Measurements from ENCODE around the gene P2RY12. TPM values are rescaled to one million over a fixed set of nuclear protein-coding genes. Genes with fewer than 3 reads are reported as not detected.

Gene P2RY12
- total RNA-seq, 1 experiment from 2014 or later = not detected

DNA sequence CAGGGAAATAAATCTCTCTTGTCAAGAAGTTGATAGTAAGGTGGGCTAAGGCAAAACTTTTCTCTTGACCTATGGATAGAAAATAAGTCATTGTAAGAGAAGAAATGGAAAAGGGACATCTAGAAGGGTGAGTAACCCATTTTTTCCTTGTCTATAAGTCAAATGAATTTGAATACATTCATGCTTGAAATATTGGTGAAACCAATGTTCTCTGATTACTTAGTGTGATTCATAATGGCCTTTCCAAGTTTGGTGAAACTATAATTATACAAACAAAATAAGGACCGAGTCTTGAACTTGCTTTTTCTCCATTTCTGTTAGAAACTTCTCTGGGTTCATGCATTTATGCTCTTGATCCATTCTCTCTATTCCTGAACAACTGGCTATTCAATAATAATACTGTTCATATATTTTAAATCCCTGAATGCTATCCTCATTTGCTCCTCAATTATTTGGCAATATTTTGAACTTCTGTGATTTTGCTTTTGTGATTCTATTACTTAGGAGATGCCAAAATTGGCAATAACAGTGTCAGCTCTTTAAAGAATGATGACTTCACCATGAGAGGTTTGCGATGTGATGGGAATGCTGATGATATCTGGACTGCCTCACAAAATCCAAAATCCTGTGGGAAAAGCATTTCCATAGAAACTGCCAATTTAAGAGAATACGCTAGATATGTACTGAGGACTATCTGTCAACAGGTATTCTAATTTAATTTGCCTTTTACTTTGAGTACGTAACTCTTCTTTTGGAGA is 12.3 kb downstream of the P2RY12 start:
- Histone ChIP-seq H3F3A (ENCODE audit: low read length, unreplicated experiment) (no peaks in the 10 kb centered on the region), H3K79me2 (ENCODE audit: low read length) (no peaks in the 10 kb centered on the region), H3K27ac (ENCODE audit: low read length) (peak overlapping the region; percentile 15; the same call in 1 of the 2 replicates), H3K27me3 (ENCODE audit: low read length) (no peaks in the 10 kb centered on the region), H4K20me1 (ENCODE audit: low read length) (no peaks in the 10 kb centered on the region), H2AFZ (ENCODE audit: low read length) (no peak overlapping the region), H3K4me2 (ENCODE audit: low read length) (peak overlapping the region; percentile 26; the same call in 1 of the 2 replicates), H3K9me2 (replicated peaks; ENCODE audit: low read length) (no peaks in the 10 kb centered on the region), H3K9me3 (ENCODE audit: low read length) (no peaks in the 10 kb centered on the region), H3K4me1 (ENCODE audit: insufficient read depth, low read length) (peaks cover 12% of the 10 kb centered on the region), H3K9ac (ENCODE audit: low read length) (no peak overlapping the region), H3K4me3 (ENCODE audit: low read length) (no peak overlapping the region), H3K36me3 (ENCODE audit: low read depth, low read length) (no peaks in the 10 kb centered on the region)
- TF ChIP-seq CTCF (conservative IDR thresholded peaks at IDR 0.05; ENCODE audit: low read depth, low read length) (no peak), EZH2phosphoT487 (IDR thresholded peaks at IDR 0.05; ENCODE audit: borderline replicate concordance, low read length) (no peak), EZH2 (IDR thresholded peaks at IDR 0.05; ENCODE audit: low read length, unreplicated experiment) (no peak)
- DNase-seq (peak; percentile 59), ATAC-seq (peak; percentile 65)
- no TSS peak for BruUV-seq (replicated peaks)
- POLR2A ChIA-PET (ENCODE audit: unreplicated experiment) = no interaction called here
- intact Hi-C loops (cut with micrococcal nuclease) = loop anchor here (5.0 kb wide), 1 partner anchor 40 kb away; no protein-coding TSS in a partner anchor
- CTCF ChIA-PET = no interaction called here

- Histone ChIP-seq H3K9me2 (replicated peaks; ENCODE audit: low read length) (no peaks in the 10 kb centered on the region), H2AFZ (ENCODE audit: low read length) (no peak overlapping the region), H3F3A (ENCODE audit: low read length, unreplicated experiment) (no peaks in the 10 kb centered on the region), H3K79me2 (ENCODE audit: low read length) (no peaks in the 10 kb centered on the region), H3K4me3 (ENCODE audit: low read length) (no peak overlapping the region), H3K4me1 (ENCODE audit: insufficient read depth, low read length) (peaks cover 12% of the 10 kb centered on the region), H4K20me1 (ENCODE audit: low read length) (no peaks in the 10 kb centered on the region), H3K27me3 (ENCODE audit: low read length) (no peaks in the 10 kb centered on the region), H3K4me2 (ENCODE audit: low read length) (0 out of 2 replicates have a peak overlapping the region, but pooled peaks have one; percentile 11), H3K9me3 (ENCODE audit: low read length) (no peaks in the 10 kb centered on the region), H3K9ac (ENCODE audit: low read length) (no peak overlapping the region), H3K36me3 (ENCODE audit: low read depth, low read length) (no peaks in the 10 kb centered on the region), H3K27ac (ENCODE audit: low read length) (no peak overlapping the region)
- ATAC-seq (no peak), DNase-seq (no peak)
- intact Hi-C loops (cut with micrococcal nuclease) = loop anchor here (5.0 kb wide), 1 partner anchor 41 kb away; no protein-coding TSS in a partner anchor
- no peak for TF ChIP-seq CTCF (conservative IDR thresholded peaks at IDR 0.05; ENCODE audit: low read depth, low read length)
- no peak for TF ChIP-seq EZH2phosphoT487 (IDR thresholded peaks at IDR 0.05; ENCODE audit: borderline replicate concordance, low read length)
- TF ChIP-seq EZH2 (IDR thresholded peaks at IDR 0.05; ENCODE audit: low read length, unreplicated experiment) = no peak
- ChIA-PET CTCF (no interaction called here), POLR2A (ENCODE audit: unreplicated experiment) (no interaction called here)
- no TSS peak for BruUV-seq (replicated peaks)
These were observed 13.0 kb downstream of the P2RY12 start for GRCh38 chr3:151371526-151371925.

GRCh38 chr3:151367448-151367847 is 17.1 kb downstream of the P2RY12 start:
- H3K4me3 ChIP-seq (ENCODE audit: low read length) = no peak overlapping the region
- DNase-seq (no peak), ATAC-seq (no peak)
- H3K79me2 ChIP-seq (ENCODE audit: low read length) = no peaks in the 10 kb centered on the region
- no peaks in the 10 kb centered on the region for H3K36me3 ChIP-seq (ENCODE audit: low read depth, low read length)
- H3K4me2 ChIP-seq (ENCODE audit: low read length) = no peak overlapping the region
- intact Hi-C loops (cut with micrococcal nuclease) = no loop called here
- H3K4me1 ChIP-seq (ENCODE audit: insufficient read depth, low read length) = peaks cover 21% of the 10 kb centered on the region
- POLR2A ChIA-PET (ENCODE audit: unreplicated experiment) = no interaction called here
- H3F3A ChIP-seq (ENCODE audit: low read length, unreplicated experiment) = no peaks in the 10 kb centered on the region
- CTCF ChIA-PET = no interaction called here
- H3K27ac ChIP-seq (ENCODE audit: low read length) = no peak overlapping the region
- no peak overlapping the region for H3K9ac ChIP-seq (ENCODE audit: low read length)
- TF ChIP-seq CTCF (conservative IDR thresholded peaks at IDR 0.05; ENCODE audit: low read depth, low read length) = no peak
- TF ChIP-seq EZH2 (IDR thresholded peaks at IDR 0.05; ENCODE audit: low read length, unreplicated experiment) = no peak
- TF ChIP-seq EZH2phosphoT487 (IDR thresholded peaks at IDR 0.05; ENCODE audit: borderline replicate concordance, low read length) = no peak
- no peaks in the 10 kb centered on the region for H3K9me3 ChIP-seq (ENCODE audit: low read length)
- H2AFZ ChIP-seq (ENCODE audit: low read length) = no peak overlapping the region
- no peaks in the 10 kb centered on the region for H3K27me3 ChIP-seq (ENCODE audit: low read length)
- H4K20me1 ChIP-seq (ENCODE audit: low read length) = no peaks in the 10 kb centered on the region
- BruUV-seq (replicated peaks) = no TSS peak
- H3K9me2 ChIP-seq (replicated peaks; ENCODE audit: low read length) = no peaks in the 10 kb centered on the region
